Activated CD4-positive, alpha-beta memory T cell treated with anti-CD3 and anti-CD28 coated beads, Interleukin-2, amount 10 ng/mL, durations not matched to agents 7 days and 5 days (primary cell): ENCODE data around the gene B3GAT2. TPM values are rescaled to one million over a fixed set of nuclear protein-coding genes. Genes with fewer than 3 reads are reported as not detected.

Experiments
- CTCF ChIA-PET: fragments of 350-600 bp; sonication (Branson Sonifier 250); formaldehyde crosslinking; loops from one replicate; lab custom pipeline; 2021; ENCODE audit warnings: antibody characterized with exemption, inconsistent platforms; lab: Charles Lee
- POLR2A ChIA-PET: fragments of 350-600 bp; sonication (Branson Sonifier 250); formaldehyde crosslinking; loops from one replicate; lab custom pipeline; 2021; ENCODE audit warnings: antibody characterized with exemption; lab: Charles Lee
- DNase-seq: peaks from one replicate; pipeline ENCODE4 v3.0.0-alpha.2; 2020
- H3K27ac Mint-ChIP-seq: one replicate; pipeline ENCODE4 v1.8.0; 2021; ENCODE audit warnings: mild to moderate bottlenecking, mixed read lengths
- H3K27me3 Mint-ChIP-seq: one replicate; pipeline ENCODE4 v1.8.0; 2021; ENCODE audit warnings: mixed read lengths
- H3K36me3 Mint-ChIP-seq: one replicate; pipeline ENCODE4 v1.8.0; 2021; ENCODE audit warnings: low read depth, mixed read lengths
- H3K4me1 Mint-ChIP-seq: one replicate; pipeline ENCODE4 v1.8.0; 2021; ENCODE audit warnings: mixed read lengths
- H3K4me3 Mint-ChIP-seq: one replicate; pipeline ENCODE4 v1.8.0; 2021; ENCODE audit warnings: mild to moderate bottlenecking, mixed read lengths
- H3K9me3 Mint-ChIP-seq: one replicate; pipeline ENCODE4 v1.8.0; 2021; ENCODE audit warnings: mixed read lengths
- total RNA-seq, 2 experiments: library from RNA; stranded (reverse); gene quantifications; one replicate each; pipeline ENCODE4 v1.2.3, GENCODE V29; 2021

B3GAT2 gene
- total RNA-seq, 2 experiments from 2014 or later = 0.05 TPM; not detected in 1

GRCh38 chr6:70821751-70822150, 135.1 kb downstream of the B3GAT2 start:
- H3K36me3 Mint-ChIP-seq = peaks cover 12% of the 10 kb centered on the region
- no peaks in the 10 kb centered on the region for H3K4me1 Mint-ChIP-seq
- no peak overlapping the region for H3K4me3 Mint-ChIP-seq
- no peak for DNase-seq
- H3K9me3 Mint-ChIP-seq = peaks cover 7% of the 10 kb centered on the region
- POLR2A ChIA-PET = no interaction called here
- CTCF ChIA-PET = interaction anchor here (0.7 kb wide), 1 partner anchor 14 kb away, joined by 3 read pairs; no protein-coding TSS in a partner anchor
- H3K27me3 Mint-ChIP-seq = no peaks in the 10 kb centered on the region
- H3K27ac Mint-ChIP-seq = no peak overlapping the region

- Mint-ChIP-seq H3K27ac (no peak overlapping the region), H3K27me3 (no peaks in the 10 kb centered on the region), H3K36me3 (peaks cover 12% of the 10 kb centered on the region), H3K4me1 (no peaks in the 10 kb centered on the region), H3K9me3 (peaks cover 7% of the 10 kb centered on the region), H3K4me3 (no peak overlapping the region)
- CTCF ChIA-PET = no interaction called here
- DNase-seq = no peak
- POLR2A ChIA-PET = no interaction called here
These were observed 136.1 kb downstream of the B3GAT2 start for GRCh38 chr6:70820778-70821177.

GRCh38 chr6:70819646-70820045, 137.2 kb downstream of the B3GAT2 start:
- Mint-ChIP-seq H3K27ac (no peak overlapping the region), H3K9me3 (peaks cover 7% of the 10 kb centered on the region), H3K4me3 (no peak overlapping the region), H3K4me1 (no peaks in the 10 kb centered on the region), H3K27me3 (no peaks in the 10 kb centered on the region), H3K36me3 (peaks cover 12% of the 10 kb centered on the region)
- no peak for DNase-seq
- ChIA-PET POLR2A (no interaction called here), CTCF (no interaction called here)

GRCh38 chr6:70813885-70814284, 143.0 kb downstream of the B3GAT2 start:
- no peaks in the 10 kb centered on the region for H3K27me3 Mint-ChIP-seq
- no peak for DNase-seq
- H3K4me3 Mint-ChIP-seq = no peak overlapping the region
- POLR2A ChIA-PET = interaction anchor here (0.6 kb wide), 1 partner anchor 85 kb away, joined by 3 read pairs; no protein-coding TSS in a partner anchor
- no peak overlapping the region for H3K27ac Mint-ChIP-seq
- CTCF ChIA-PET = no interaction called here
- peaks cover 4% of the 10 kb centered on the region for H3K36me3 Mint-ChIP-seq
- H3K4me1 Mint-ChIP-seq = no peaks in the 10 kb centered on the region
- H3K9me3 Mint-ChIP-seq = no peaks in the 10 kb centered on the region

- Mint-ChIP-seq H3K27me3 (no peaks in the 10 kb centered on the region), H3K27ac (no peak overlapping the region), H3K36me3 (peaks cover 4% of the 10 kb centered on the region), H3K4me1 (no peaks in the 10 kb centered on the region), H3K9me3 (no peaks in the 10 kb centered on the region), H3K4me3 (no peak overlapping the region)
- no peak for DNase-seq
- CTCF ChIA-PET = no interaction called here
- POLR2A ChIA-PET = no interaction called here
These were observed 145.1 kb downstream of the B3GAT2 start for GRCh38 chr6:70811788-70812187.
